Measurements from ENCODE around the gene CHCHD10. TPM values are rescaled to one million over a fixed set of nuclear protein-coding genes. Genes with fewer than 3 reads are reported as not detected.

The CHCHD10 gene
- total RNA-seq, 4 donors from 2014 or later = 19.9 to 61.2 (median 31.2) TPM

DNA sequence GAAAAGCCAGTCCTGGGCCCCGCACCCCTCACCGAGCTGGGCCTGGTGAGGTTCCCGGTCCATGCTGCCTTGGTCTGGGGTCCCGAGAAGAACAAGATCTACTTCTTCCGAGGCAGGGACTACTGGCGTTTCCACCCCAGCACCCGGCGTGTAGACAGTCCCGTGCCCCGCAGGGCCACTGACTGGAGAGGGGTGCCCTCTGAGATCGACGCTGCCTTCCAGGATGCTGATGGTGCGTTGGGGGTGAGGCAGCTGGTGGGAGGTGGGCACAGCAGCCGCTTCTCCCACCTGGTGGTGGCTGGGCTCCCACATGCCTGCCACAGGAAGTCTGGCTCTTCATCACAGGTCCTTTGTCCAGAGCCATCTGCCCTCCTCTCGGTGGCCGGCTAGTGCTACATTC is 14.5 kb upstream of the CHCHD10 start:
- no peak for ATAC-seq (ENCODE audit: low FRiP score)
- TF ChIP-seq CTCF (IDR thresholded peaks at IDR 0.05) = no peak

DNA sequence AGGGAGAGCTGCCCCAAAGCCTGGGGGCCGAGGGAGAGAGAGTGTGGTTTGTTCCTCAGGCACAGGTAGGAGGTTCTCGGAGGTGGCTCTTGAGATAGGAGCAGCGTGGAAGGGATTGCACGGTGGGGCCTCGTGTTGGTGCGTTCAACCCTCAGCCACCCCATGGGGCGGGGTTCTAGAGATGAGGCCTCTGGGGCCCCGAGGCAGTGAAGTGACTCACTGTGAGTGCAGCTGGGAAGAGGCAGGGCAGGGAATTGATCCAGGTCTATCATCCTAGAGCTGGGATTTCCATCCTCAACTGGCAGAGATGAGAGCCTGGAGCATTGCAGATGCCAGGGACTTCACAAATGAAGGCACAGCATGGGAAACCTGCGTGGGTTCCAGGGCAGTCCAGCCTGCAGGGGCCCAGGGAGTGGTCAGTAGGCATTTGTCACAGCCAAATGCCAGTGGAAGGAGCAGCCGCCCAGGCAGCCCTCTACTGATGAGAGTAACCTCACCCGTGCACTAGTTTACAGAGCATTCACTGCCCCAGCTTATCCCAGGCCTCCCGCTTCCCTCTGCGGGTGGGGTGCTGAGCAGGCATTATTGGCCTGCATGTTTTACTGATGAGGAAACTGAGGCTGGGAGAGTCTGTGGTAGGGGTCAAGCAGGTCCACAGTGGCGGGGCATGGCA is 13.9 kb upstream of the CHCHD10 start:
- DNase-seq (ENCODE audit: low spot score) = no peak
- ATAC-seq (ENCODE audit: low FRiP score) = no peak
- TF ChIP-seq CTCF (IDR thresholded peaks at IDR 0.05) = no peak

More for the DNA sequence above, 14.5 kb upstream of the CHCHD10 start:
- DNase-seq (ENCODE audit: low spot score) = no peak

DNA sequence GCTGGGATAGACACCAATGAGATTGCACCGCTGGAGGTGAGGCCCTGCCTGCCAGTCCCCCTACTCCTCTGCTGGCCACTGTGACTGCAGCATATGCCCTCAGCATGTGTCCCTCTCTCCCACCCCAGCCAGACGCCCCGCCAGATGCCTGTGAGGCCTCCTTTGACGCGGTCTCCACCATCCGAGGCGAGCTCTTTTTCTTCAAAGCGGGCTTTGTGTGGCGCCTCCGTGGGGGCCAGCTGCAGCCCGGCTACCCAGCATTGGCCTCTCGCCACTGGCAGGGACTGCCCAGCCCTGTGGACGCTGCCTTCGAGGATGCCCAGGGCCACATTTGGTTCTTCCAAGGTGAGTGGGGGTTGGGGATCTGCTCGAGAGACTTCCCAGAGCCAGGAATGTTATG is 13.3 kb upstream of the CHCHD10 start:
- DNase-seq (ENCODE audit: low spot score) (no peak), ATAC-seq (ENCODE audit: low FRiP score) (no peak)
- TF ChIP-seq CTCF (IDR thresholded peaks at IDR 0.05) = no peak

DNA sequence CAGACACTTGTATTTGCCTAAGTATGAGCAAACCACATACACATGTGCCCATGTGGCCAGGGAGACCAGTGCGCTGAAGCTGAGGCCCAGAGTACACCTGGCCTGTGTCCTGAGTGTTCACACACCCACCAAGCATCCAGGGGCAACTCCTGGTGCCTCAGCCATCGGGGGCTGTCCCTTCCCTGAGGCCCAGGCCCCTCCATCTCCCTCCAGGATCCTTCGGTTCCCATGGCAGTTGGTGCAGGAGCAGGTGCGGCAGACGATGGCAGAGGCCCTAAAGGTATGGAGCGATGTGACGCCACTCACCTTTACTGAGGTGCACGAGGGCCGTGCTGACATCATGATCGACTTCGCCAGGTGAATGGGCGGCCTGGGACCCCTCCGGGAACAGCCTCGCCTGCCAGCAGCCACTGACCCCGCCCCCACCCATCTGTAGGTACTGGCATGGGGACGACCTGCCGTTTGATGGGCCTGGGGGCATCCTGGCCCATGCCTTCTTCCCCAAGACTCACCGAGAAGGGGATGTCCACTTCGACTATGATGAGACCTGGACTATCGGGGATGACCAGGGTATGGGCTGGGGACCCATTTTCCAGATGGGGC is 12.5 kb upstream of the CHCHD10 start:
- no peak for TF ChIP-seq CTCF (IDR thresholded peaks at IDR 0.05)
- ATAC-seq (ENCODE audit: low FRiP score) (no peak), DNase-seq (ENCODE audit: low spot score) (no peak)

DNA sequence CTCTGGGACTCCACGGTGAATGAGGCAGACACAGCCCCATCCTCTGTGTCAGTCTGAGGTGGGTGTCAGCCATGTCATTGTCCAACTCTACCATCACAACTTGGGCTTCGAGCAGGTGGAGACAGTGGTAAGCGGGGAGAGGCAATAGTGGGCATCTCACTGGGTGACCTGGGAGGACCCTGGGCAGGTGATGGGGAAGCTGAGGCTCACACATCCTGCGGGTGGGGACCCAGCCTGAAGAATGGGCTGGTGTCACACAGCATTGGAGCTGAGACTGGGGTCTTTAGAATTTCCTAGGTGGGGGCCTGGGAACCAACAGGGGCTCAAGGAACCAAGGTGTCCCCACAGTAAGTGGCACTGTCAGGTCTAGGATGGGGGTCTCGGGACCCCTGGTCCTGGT is 12.0 kb upstream of the CHCHD10 start:
- no peak for ATAC-seq (ENCODE audit: low FRiP score)
- no peak for DNase-seq (ENCODE audit: low spot score)
- TF ChIP-seq CTCF (IDR thresholded peaks at IDR 0.05) = no peak

DNA sequence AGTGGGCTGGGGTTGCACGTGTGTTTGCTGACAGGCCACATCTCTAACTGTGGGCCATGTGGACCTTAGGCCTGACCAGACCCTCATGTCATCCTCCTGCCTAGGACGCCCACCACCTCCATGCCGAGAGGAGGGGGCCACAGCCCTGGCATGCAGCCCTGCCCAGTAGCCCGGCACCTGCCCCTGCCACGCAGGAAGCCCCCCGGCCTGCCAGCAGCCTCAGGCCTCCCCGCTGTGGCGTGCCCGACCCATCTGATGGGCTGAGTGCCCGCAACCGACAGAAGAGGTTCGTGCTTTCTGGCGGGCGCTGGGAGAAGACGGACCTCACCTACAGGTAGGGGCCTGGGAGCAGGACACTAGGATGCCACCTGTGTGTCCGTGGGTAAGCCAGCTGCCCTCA is 11.3 kb upstream of the CHCHD10 start:
- no peak for DNase-seq (ENCODE audit: low spot score)
- TF ChIP-seq CTCF (IDR thresholded peaks at IDR 0.05) = no peak
- ATAC-seq (ENCODE audit: low FRiP score) = no peak

DNA sequence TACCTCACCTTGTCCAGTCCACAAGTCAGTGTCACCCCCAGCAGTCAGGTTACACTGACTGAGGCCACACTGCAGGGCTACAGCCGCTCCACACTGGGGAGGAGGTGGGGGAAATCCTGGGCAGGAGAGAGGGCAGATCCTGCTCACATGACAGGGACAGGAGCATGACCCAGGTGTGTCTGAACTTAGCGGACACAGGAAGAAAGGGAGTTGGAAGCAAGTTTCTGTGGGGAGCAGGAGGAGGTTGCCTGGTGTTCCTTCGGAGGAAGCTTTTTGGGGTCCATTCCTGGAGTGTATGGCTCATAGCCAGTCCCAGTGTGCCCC is 10.8 kb upstream of the CHCHD10 start:
- no peak for TF ChIP-seq CTCF (IDR thresholded peaks at IDR 0.05)
- ATAC-seq (ENCODE audit: low FRiP score) (no peak), DNase-seq (ENCODE audit: low spot score) (no peak)
